Measurements from ENCODE around the gene SKOR1. TPM values are rescaled to one million over a fixed set of nuclear protein-coding genes. Genes with fewer than 3 reads are reported as not detected.

The SKOR1 gene
- total RNA-seq, 2 experiments from 2014 or later: 1.0 to 1.5 TPM

DNA sequence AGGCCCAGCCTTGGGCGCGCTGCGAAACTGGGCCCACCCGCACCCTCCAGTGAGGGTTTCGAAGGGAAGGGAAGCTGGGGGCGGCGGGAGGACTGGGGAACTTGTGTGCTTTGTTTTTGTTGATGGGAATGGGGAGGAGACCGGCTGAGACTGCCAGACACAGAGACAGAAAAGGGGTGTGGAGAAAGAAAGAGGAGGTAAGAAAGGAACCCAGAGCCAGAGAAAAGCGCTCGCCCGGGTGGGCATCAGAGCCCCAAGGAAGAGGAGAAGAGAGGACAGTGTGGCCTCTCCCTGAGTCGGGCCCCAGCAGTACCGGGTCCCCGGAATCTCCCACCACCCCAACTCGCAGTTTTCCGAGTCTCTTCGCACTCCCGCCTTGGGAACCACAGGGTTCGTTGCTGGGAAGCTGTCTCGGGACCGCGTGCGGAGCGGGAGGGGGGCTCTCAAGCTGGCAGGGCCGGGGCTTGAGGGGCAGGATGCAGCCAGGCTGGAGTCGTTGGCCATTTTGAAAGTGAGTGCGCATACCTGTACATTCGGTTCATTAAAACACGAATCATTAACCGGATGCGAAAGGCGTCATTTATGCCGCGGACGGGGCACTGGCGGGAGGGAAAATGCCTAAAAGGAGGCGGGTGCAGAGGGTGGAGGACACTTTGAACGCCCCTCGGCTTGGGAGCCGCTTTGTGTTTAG is 3.1 kb downstream of the SKOR1 start:
- no peak for DNase-seq (ENCODE audit: low spot score)
- H3K36me3 ChIP-seq (ENCODE audit: insufficient read depth, low read length): no peaks in the 10 kb centered on the region
- POLR2A ChIA-PET: interaction anchor here (0.5 kb wide), 1 partner anchor 40 kb away, joined by 3 read pairs; no protein-coding TSS in a partner anchor
- no peak overlapping the region for H3K27ac ChIP-seq (ENCODE audit: low read depth, low read length, poor library complexity, severe bottlenecking)
- H3K9me3 ChIP-seq (ENCODE audit: low read length): no peaks in the 10 kb centered on the region
- H3K9me2 ChIP-seq (ENCODE audit: insufficient read depth, low read length): no peaks in the 10 kb centered on the region
- no peaks in the 10 kb centered on the region for H4K20me1 ChIP-seq (ENCODE audit: insufficient read depth, low read length)
- no peaks in the 10 kb centered on the region for H3K79me2 ChIP-seq (ENCODE audit: insufficient read depth, low read depth, low read length)
- BruUV-seq (replicated peaks): no TSS peak
- H3K4me2 ChIP-seq (ENCODE audit: low read length): no peak overlapping the region
- no peak overlapping the region for H2AFZ ChIP-seq (ENCODE audit: low read length)
- intact Hi-C loops (cut with micrococcal nuclease; ENCODE audit: unreplicated experiment): no loop called here
- TF ChIP-seq, protein P1, sequence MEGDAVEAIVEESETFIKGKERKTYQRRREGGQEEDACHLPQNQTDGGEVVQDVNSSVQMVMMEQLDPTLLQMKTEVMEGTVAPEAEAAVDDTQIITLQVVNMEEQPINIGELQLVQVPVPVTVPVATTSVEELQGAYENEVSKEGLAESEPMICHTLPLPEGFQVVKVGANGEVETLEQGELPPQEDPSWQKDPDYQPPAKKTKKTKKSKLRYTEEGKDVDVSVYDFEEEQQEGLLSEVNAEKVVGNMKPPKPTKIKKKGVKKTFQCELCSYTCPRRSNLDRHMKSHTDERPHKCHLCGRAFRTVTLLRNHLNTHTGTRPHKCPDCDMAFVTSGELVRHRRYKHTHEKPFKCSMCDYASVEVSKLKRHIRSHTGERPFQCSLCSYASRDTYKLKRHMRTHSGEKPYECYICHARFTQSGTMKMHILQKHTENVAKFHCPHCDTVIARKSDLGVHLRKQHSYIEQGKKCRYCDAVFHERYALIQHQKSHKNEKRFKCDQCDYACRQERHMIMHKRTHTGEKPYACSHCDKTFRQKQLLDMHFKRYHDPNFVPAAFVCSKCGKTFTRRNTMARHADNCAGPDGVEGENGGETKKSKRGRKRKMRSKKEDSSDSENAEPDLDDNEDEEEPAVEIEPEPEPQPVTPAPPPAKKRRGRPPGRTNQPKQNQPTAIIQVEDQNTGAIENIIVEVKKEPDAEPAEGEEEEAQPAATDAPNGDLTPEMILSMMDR (conservative IDR thresholded peaks at IDR 0.05; ENCODE audit: low read length): no peak
- no peak for TF ChIP-seq EZH2phosphoT487 (IDR thresholded peaks at IDR 0.05; ENCODE audit: borderline replicate concordance, low read depth, low read length)
- H3K4me3 ChIP-seq (ENCODE audit: low read depth, low read length, poor library complexity, severe bottlenecking): no peak overlapping the region
- peaks cover 17% of the 10 kb centered on the region for H3K4me1 ChIP-seq (ENCODE audit: insufficient read depth, low read length, poor library complexity, severe bottlenecking)
- CTCF ChIA-PET (ENCODE audit: unreplicated experiment): no interaction called here

DNA sequence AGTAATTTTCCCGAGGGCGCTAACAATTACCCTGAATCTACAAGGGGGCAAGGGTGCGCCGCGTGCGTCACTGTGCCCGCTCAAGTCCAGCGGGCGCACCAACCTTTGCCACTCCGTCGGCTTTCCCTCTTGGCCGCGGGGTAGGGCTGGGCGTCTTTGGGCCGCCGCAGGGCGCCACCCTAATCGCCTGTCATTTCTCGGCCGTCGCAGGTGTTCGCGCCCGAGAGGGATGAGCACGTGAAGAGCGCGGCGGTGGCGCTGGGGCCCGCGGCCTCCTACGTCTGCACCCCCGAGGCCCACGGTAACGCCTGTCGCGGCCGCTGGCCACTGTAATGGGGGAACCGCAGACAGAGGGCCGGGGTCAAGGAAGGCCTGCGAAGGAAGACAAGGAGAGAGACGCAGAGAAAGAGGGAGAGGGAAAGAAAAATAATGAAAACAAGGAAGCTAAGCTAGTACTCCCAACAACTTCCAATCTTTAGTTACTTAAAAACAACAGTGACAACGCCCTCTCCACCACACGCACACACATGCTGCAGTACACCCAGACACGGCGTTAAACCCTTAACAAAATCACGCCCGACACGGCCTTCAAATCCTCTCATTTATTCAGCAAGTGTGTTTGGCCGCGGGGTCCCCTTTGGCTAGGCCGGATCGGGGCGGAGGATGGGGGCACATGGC is 3.8 kb downstream of the SKOR1 start:
- no peak overlapping the region for H3K4me3 ChIP-seq (ENCODE audit: low read depth, low read length, poor library complexity, severe bottlenecking)
- no peak overlapping the region for H3K4me2 ChIP-seq (ENCODE audit: low read length)
- no peaks in the 10 kb centered on the region for H3K36me3 ChIP-seq (ENCODE audit: insufficient read depth, low read length)
- H2AFZ ChIP-seq (ENCODE audit: low read length): no peak overlapping the region
- no peaks in the 10 kb centered on the region for H4K20me1 ChIP-seq (ENCODE audit: insufficient read depth, low read length)
- peaks cover 17% of the 10 kb centered on the region for H3K4me1 ChIP-seq (ENCODE audit: insufficient read depth, low read length, poor library complexity, severe bottlenecking)
- no peaks in the 10 kb centered on the region for H3K79me2 ChIP-seq (ENCODE audit: insufficient read depth, low read depth, low read length)
- no peaks in the 10 kb centered on the region for H3K9me3 ChIP-seq (ENCODE audit: low read length)
- CTCF ChIA-PET (ENCODE audit: unreplicated experiment): no interaction called here
- POLR2A ChIA-PET: no interaction called here
- H3K9me2 ChIP-seq (ENCODE audit: insufficient read depth, low read length): no peaks in the 10 kb centered on the region
- no peak for TF ChIP-seq EZH2phosphoT487 (IDR thresholded peaks at IDR 0.05; ENCODE audit: borderline replicate concordance, low read depth, low read length)
- TF ChIP-seq, protein P1 (conservative IDR thresholded peaks at IDR 0.05; ENCODE audit: low read length): no peak
- no peak for DNase-seq (ENCODE audit: low spot score)
- BruUV-seq (replicated peaks): no TSS peak
- intact Hi-C loops (cut with micrococcal nuclease; ENCODE audit: unreplicated experiment): no loop called here
- no peak overlapping the region for H3K27ac ChIP-seq (ENCODE audit: low read depth, low read length, poor library complexity, severe bottlenecking)

Data from OCI-LY7 (cell line).